ENCODE data around the gene SLC35B1. TPM values are rescaled to one million over a fixed set of nuclear protein-coding genes. Genes with fewer than 3 reads are reported as not detected.
"Not testable (repeated sequence)": the region's sequence is repeated elsewhere in the genome, so short reads cannot be mapped to it uniquely, and the experiment has no call there.

SLC35B1 gene
- total RNA-seq, 1 experiment from 2014 or later: 44.7 TPM

DNA sequence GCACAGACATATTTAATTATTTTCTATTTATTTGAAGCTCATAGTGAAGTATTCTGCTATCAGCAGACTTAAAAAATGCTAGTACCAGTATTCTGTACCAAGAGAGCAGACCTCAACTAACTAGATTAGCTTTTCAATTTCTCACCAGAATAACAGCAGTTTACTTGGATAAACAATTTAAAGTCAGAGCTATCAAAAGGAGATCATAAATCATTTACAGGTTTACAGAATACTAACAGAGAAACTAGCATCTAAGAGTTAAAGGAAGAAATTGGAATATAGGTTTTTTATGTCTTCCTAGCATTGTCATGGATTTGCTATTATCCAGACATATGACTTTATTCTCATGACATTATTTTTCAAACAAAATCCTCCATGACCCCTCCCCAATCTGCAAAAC lies 33.3 kb downstream of the SLC35B1 start:
- CTCF ChIA-PET: no interaction called here
- H3K4me2 ChIP-seq: no peak overlapping the region
- H3K27ac ChIP-seq: no peak overlapping the region
- H3F3A ChIP-seq (ENCODE audit: insufficient read depth, low read depth): no peaks in the 10 kb centered on the region
- no peak for DNase-seq
- H3K36me3 ChIP-seq (ENCODE audit: low read depth): peaks cover 14% of the 10 kb centered on the region; the same call in 1 of the 2 replicates
- no peaks in the 10 kb centered on the region for H3K9me2 ChIP-seq (ENCODE audit: insufficient read depth)
- H4K20me1 ChIP-seq (ENCODE audit: insufficient read depth): peaks cover 52% of the 10 kb centered on the region
- POLR2A ChIA-PET (ENCODE audit: unreplicated experiment): interaction anchor here (0.6 to 0.7 kb wide), 3 partner anchors 17 to 737 kb away, joined by 3 to 8 read pairs (median 4); no protein-coding TSS in a partner anchor
- peaks cover 68% of the 10 kb centered on the region for H3K79me2 ChIP-seq (ENCODE audit: low read depth)
- H3K27me3 ChIP-seq (ENCODE audit: insufficient read depth, low read depth): no peaks in the 10 kb centered on the region
- no peak overlapping the region for H3K4me3 ChIP-seq
- H3K9me3 ChIP-seq (ENCODE audit: insufficient read depth, low read depth): no peaks in the 10 kb centered on the region
- intact Hi-C loops (cut with micrococcal nuclease; ENCODE audit: unreplicated experiment): loop anchor here (10.0 kb wide), 1 partner anchor 50 kb away; no protein-coding TSS in a partner anchor
- H3K4me1 ChIP-seq (replicated peaks; ENCODE audit: insufficient read depth): peaks cover 13% of the 10 kb centered on the region
- no peak overlapping the region for H2AFZ ChIP-seq
- no TSS peak for BruUV-seq (replicated peaks)
- TF ChIP-seq, protein P1, sequence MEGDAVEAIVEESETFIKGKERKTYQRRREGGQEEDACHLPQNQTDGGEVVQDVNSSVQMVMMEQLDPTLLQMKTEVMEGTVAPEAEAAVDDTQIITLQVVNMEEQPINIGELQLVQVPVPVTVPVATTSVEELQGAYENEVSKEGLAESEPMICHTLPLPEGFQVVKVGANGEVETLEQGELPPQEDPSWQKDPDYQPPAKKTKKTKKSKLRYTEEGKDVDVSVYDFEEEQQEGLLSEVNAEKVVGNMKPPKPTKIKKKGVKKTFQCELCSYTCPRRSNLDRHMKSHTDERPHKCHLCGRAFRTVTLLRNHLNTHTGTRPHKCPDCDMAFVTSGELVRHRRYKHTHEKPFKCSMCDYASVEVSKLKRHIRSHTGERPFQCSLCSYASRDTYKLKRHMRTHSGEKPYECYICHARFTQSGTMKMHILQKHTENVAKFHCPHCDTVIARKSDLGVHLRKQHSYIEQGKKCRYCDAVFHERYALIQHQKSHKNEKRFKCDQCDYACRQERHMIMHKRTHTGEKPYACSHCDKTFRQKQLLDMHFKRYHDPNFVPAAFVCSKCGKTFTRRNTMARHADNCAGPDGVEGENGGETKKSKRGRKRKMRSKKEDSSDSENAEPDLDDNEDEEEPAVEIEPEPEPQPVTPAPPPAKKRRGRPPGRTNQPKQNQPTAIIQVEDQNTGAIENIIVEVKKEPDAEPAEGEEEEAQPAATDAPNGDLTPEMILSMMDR (conservative IDR thresholded peaks at IDR 0.05): no peak

DNA sequence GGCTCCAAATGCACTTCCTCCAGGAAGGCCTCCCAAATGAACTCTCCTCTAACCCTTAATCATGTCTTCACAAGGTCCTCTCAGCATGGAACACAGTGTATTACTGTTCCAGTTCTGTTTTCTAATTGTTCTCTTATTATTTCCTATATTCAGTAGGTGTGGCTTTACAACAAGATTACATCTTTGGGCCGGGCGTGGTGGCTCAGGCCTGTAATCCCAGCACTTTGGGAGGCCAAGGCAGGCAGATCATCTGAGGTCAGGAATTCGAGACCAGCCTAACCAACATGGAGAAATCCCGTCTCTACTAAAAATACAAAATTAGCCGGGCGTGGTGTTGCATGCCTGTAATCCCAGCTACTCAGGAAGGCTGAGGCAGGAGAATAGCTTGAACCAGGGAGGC lies 34.1 kb downstream of the SLC35B1 start:
- CTCF ChIA-PET; H3K4me2 ChIP-seq; H3K27ac ChIP-seq; H3K27me3 ChIP-seq (ENCODE audit: insufficient read depth, low read depth); DNase-seq; H3K9me2 ChIP-seq (ENCODE audit: insufficient read depth); H3K4me3 ChIP-seq; H2AFZ ChIP-seq; BruUV-seq (replicated peaks); H3K9me3 ChIP-seq (ENCODE audit: insufficient read depth, low read depth); H3F3A ChIP-seq (ENCODE audit: insufficient read depth, low read depth): not testable (repeated sequence)
- Histone ChIP-seq H3K36me3 (ENCODE audit: low read depth) (peaks cover 14% of the 10 kb centered on the region; the same call in 1 of the 2 replicates), H3K4me1 (replicated peaks; ENCODE audit: insufficient read depth) (peaks cover 13% of the 10 kb centered on the region), H3K79me2 (ENCODE audit: low read depth) (peaks cover 70% of the 10 kb centered on the region), H4K20me1 (ENCODE audit: insufficient read depth) (peaks cover 52% of the 10 kb centered on the region)
- intact Hi-C loops (cut with micrococcal nuclease; ENCODE audit: unreplicated experiment): loop anchor here (10.0 kb wide), 1 partner anchor 49 kb away; no protein-coding TSS in a partner anchor
- POLR2A ChIA-PET (ENCODE audit: unreplicated experiment): interaction anchor here (0.6 kb wide), 1 partner anchor 18 kb away, joined by 4 read pairs; no protein-coding TSS in a partner anchor

DNA sequence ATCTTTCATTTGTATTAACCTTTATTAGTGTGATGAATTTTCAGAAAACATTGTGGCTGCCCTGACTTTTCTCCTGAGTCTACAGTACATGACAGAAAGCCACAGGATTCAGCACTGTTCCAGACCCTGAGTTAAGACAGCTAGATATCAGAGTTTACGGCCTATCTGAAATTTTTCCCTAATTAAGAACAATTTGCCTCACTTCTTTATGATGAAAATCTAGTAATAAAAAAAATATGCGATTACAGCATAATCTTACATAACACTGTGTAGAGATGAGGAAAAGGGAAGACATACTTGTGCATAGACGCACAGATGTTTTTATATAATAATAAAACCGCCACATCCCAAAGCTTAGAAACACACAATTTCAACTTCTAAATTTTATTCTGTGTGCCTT lies 37.1 kb downstream of the SLC35B1 start:
- TF ChIP-seq EZH2 (IDR thresholded peaks at IDR 0.05; ENCODE audit: low read depth): no peak
- TF ChIP-seq, protein P1 (conservative IDR thresholded peaks at IDR 0.05): no peak
- Histone ChIP-seq H3K9me3 (ENCODE audit: insufficient read depth, low read depth) (no peaks in the 10 kb centered on the region), H3K27me3 (ENCODE audit: insufficient read depth, low read depth) (no peaks in the 10 kb centered on the region), H2AFZ (no peak overlapping the region), H3K4me1 (replicated peaks; ENCODE audit: insufficient read depth) (no peaks in the 10 kb centered on the region), H3K4me3 (no peak overlapping the region), H3K27ac (no peak overlapping the region), H3F3A (ENCODE audit: insufficient read depth, low read depth) (no peaks in the 10 kb centered on the region), H3K9me2 (ENCODE audit: insufficient read depth) (no peaks in the 10 kb centered on the region), H3K36me3 (ENCODE audit: low read depth) (peaks cover 14% of the 10 kb centered on the region; the same call in 1 of the 2 replicates), H4K20me1 (ENCODE audit: insufficient read depth) (peaks cover 61% of the 10 kb centered on the region), H3K79me2 (ENCODE audit: low read depth) (peaks cover 78% of the 10 kb centered on the region), H3K4me2 (no peak overlapping the region)
- POLR2A ChIA-PET (ENCODE audit: unreplicated experiment): interaction anchor here (0.7 kb wide), 1 partner anchor 118 kb away, joined by 7 read pairs; the partner anchor contains the start of gene KAT7
- CTCF ChIA-PET: no interaction called here
- intact Hi-C loops (cut with micrococcal nuclease; ENCODE audit: unreplicated experiment): loop anchor here (10.0 kb wide), 1 partner anchor 46 kb away; no protein-coding TSS in a partner anchor
- no TSS peak for BruUV-seq (replicated peaks)
- DNase-seq: no peak

DNA sequence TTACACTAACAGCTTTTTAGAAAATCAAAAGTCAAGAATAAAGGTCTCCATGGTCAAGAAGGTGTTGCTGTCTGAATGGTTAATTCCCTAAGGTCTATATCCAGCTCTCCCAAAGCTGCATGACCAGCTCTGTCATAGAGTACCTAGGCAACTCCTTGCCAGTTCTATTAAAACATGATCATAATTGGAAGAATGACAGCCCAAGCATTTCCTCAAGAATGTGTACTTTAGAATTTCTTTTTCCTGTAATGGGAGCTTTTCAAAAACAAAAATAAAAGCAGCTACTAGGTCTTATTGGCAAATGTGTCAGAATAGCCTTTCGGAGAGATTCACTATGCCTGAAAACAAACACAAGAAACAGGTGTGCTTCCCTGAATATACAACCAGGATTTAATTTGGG lies 37.8 kb downstream of the SLC35B1 start:
- intact Hi-C loops (cut with micrococcal nuclease; ENCODE audit: unreplicated experiment): loop anchor here (10.0 kb wide), 1 partner anchor 45 kb away; no protein-coding TSS in a partner anchor
- Histone ChIP-seq H3K79me2 (ENCODE audit: low read depth) (peaks cover 76% of the 10 kb centered on the region), H3K9me2 (ENCODE audit: insufficient read depth) (no peaks in the 10 kb centered on the region), H3K4me3 (no peak overlapping the region), H2AFZ (no peak overlapping the region), H3K4me1 (replicated peaks; ENCODE audit: insufficient read depth) (no peaks in the 10 kb centered on the region), H3K9me3 (ENCODE audit: insufficient read depth, low read depth) (no peaks in the 10 kb centered on the region), H3K4me2 (no peak overlapping the region), H3K36me3 (ENCODE audit: low read depth) (peaks cover 9% of the 10 kb centered on the region; the same call in 1 of the 2 replicates), H3K27ac (no peak overlapping the region), H3F3A (ENCODE audit: insufficient read depth, low read depth) (no peaks in the 10 kb centered on the region), H4K20me1 (ENCODE audit: insufficient read depth) (peaks cover 61% of the 10 kb centered on the region), H3K27me3 (ENCODE audit: insufficient read depth, low read depth) (no peaks in the 10 kb centered on the region)
- DNase-seq: no peak
- ChIA-PET CTCF (no interaction called here), POLR2A (ENCODE audit: unreplicated experiment) (interaction anchor here (0.6 kb wide), 1 partner anchor 112 kb away, joined by 12 read pairs; no protein-coding TSS in a partner anchor)
- TF ChIP-seq, protein P1 (conservative IDR thresholded peaks at IDR 0.05): no peak
- no peak for TF ChIP-seq EZH2 (IDR thresholded peaks at IDR 0.05; ENCODE audit: low read depth)
- BruUV-seq (replicated peaks): no TSS peak
